ENCODE data around the gene CCDC146. TPM values are rescaled to one million over a fixed set of nuclear protein-coding genes. Genes with fewer than 3 reads are reported as not detected.

CCDC146 gene
- total RNA-seq, 1 donor from 2014 or later: 4.5 TPM

- no peaks in the 10 kb centered on the region for H3K9me3 Mint-ChIP-seq (ENCODE audit: unreplicated experiment)
- TF ChIP-seq CTCF (IDR thresholded peaks at IDR 0.05; ENCODE audit: unreplicated experiment): no peak
- DNase-seq (ENCODE audit: low spot score): no peak
- H3K27me3 Mint-ChIP-seq (ENCODE audit: unreplicated experiment): peaks cover 2% of the 10 kb centered on the region
- H3K4me1 Mint-ChIP-seq (ENCODE audit: unreplicated experiment): no peaks in the 10 kb centered on the region
- H3K4me3 Mint-ChIP-seq (ENCODE audit: unreplicated experiment): no peak overlapping the region
- H3K27ac Mint-ChIP-seq (ENCODE audit: unreplicated experiment): no peak overlapping the region
- no peaks in the 10 kb centered on the region for H3K36me3 Mint-ChIP-seq (ENCODE audit: low read depth, unreplicated experiment)
Observed at GRCh38 chr7:77262316-77262715, 139.9 kb downstream of the CCDC146 start.

GRCh38 chr7:77265666-77266065 lies 143.3 kb downstream of the CCDC146 start:
- H3K9me3 Mint-ChIP-seq (ENCODE audit: unreplicated experiment): no peaks in the 10 kb centered on the region
- DNase-seq (ENCODE audit: low spot score): no peak
- H3K4me1 Mint-ChIP-seq (ENCODE audit: unreplicated experiment): no peaks in the 10 kb centered on the region
- peaks cover 2% of the 10 kb centered on the region for H3K27me3 Mint-ChIP-seq (ENCODE audit: unreplicated experiment)
- H3K4me3 Mint-ChIP-seq (ENCODE audit: unreplicated experiment): no peak overlapping the region
- no peak for TF ChIP-seq CTCF (IDR thresholded peaks at IDR 0.05; ENCODE audit: unreplicated experiment)
- H3K36me3 Mint-ChIP-seq (ENCODE audit: low read depth, unreplicated experiment): no peaks in the 10 kb centered on the region
- H3K27ac Mint-ChIP-seq (ENCODE audit: unreplicated experiment): no peak overlapping the region

- no peak for TF ChIP-seq CTCF (IDR thresholded peaks at IDR 0.05; ENCODE audit: unreplicated experiment)
- DNase-seq (ENCODE audit: low spot score): no peak
- Mint-ChIP-seq H3K36me3 (ENCODE audit: low read depth, unreplicated experiment) (no peaks in the 10 kb centered on the region), H3K27ac (ENCODE audit: unreplicated experiment) (no peak overlapping the region), H3K4me1 (ENCODE audit: unreplicated experiment) (no peaks in the 10 kb centered on the region), H3K9me3 (ENCODE audit: unreplicated experiment) (no peaks in the 10 kb centered on the region), H3K4me3 (ENCODE audit: unreplicated experiment) (no peak overlapping the region), H3K27me3 (ENCODE audit: unreplicated experiment) (no peaks in the 10 kb centered on the region)
Observed at GRCh38 chr7:77266291-77266794, 143.9 kb downstream of the CCDC146 start.

- Mint-ChIP-seq H3K9me3 (ENCODE audit: unreplicated experiment) (no peaks in the 10 kb centered on the region), H3K27me3 (ENCODE audit: unreplicated experiment) (no peaks in the 10 kb centered on the region), H3K4me3 (ENCODE audit: unreplicated experiment) (no peak overlapping the region), H3K27ac (ENCODE audit: unreplicated experiment) (no peak overlapping the region), H3K4me1 (ENCODE audit: unreplicated experiment) (no peaks in the 10 kb centered on the region), H3K36me3 (ENCODE audit: low read depth, unreplicated experiment) (no peaks in the 10 kb centered on the region)
- no peak for TF ChIP-seq CTCF (IDR thresholded peaks at IDR 0.05; ENCODE audit: unreplicated experiment)
- no peak for DNase-seq (ENCODE audit: low spot score)
Observed at GRCh38 chr7:77269360-77270093, 147.1 kb downstream of the CCDC146 start.

- no peaks in the 10 kb centered on the region for H3K27me3 Mint-ChIP-seq (ENCODE audit: unreplicated experiment)
- no peaks in the 10 kb centered on the region for H3K36me3 Mint-ChIP-seq (ENCODE audit: low read depth, unreplicated experiment)
- no peaks in the 10 kb centered on the region for H3K4me1 Mint-ChIP-seq (ENCODE audit: unreplicated experiment)
- H3K4me3 Mint-ChIP-seq (ENCODE audit: unreplicated experiment): no peak overlapping the region
- TF ChIP-seq CTCF (IDR thresholded peaks at IDR 0.05; ENCODE audit: unreplicated experiment): no peak
- H3K27ac Mint-ChIP-seq (ENCODE audit: unreplicated experiment): no peak overlapping the region
- H3K9me3 Mint-ChIP-seq (ENCODE audit: unreplicated experiment): no peaks in the 10 kb centered on the region
- no peak for DNase-seq (ENCODE audit: low spot score)
Observed at GRCh38 chr7:77270094-77270480, 147.7 kb downstream of the CCDC146 start.
